K562 (cell line): ENCODE measurements around the gene SPANXC.

Source experiments
- BACH1 ChIP-seq: fragments of 200-800 bp; sonication (Bioruptor generic); IDR thresholded peaks from 2 replicates; pipeline ENCODE4 v1.6.1; 2016; ENCODE audit warnings: missing genetic modification characterization, missing compliant biosample characterization
- BRD4 ChIP-seq: fragments of 200-600 bp; sonication (generic); IDR thresholded peaks from 2 replicates; pipeline ENCODE4 v1.6.1; 2017; ENCODE audit warnings: inconsistent platforms
- GATAD2A ChIP-seq: fragments of 450-650 bp; IDR thresholded peaks from 2 replicates; pipeline ENCODE4 v1.6.1; 2017
- KDM5B ChIP-seq: fragments of 200-600 bp; sonication (generic); IDR thresholded peaks from 2 replicates; pipeline ENCODE4 v1.6.1; 2012; ENCODE audit warnings: low read depth, mild to moderate bottlenecking, moderate library complexity, low read length, control low read depth, inconsistent platforms; ENCODE audit not compliant: insufficient replicate concordance
- MAFF ChIP-seq: IDR thresholded peaks from 2 replicates; pipeline ENCODE4 v1.6.1; 2012; ENCODE audit warnings: low read length, improper control_type of control experiment
- NFRKB ChIP-seq: fragments of 450-650 bp; IDR thresholded peaks from 2 replicates; pipeline ENCODE4 v1.6.1; 2016; ENCODE audit warnings: low read depth
- SMARCC2 ChIP-seq: fragments of 450-650 bp; IDR thresholded peaks from 2 replicates; pipeline ENCODE4 v1.6.1; 2017; ENCODE audit warnings: antibody characterized with exemption, moderate library complexity, mild to moderate bottlenecking, low read depth
- SREBF2 ChIP-seq: sonication (generic); formaldehyde crosslinking; IDR thresholded peaks from 2 replicates; pipeline ENCODE4 v1.4.0; 2020; ENCODE audit warnings: mild to moderate bottlenecking, missing genetic modification reagents
- ZNF174 ChIP-seq: fragments of 250-450 bp; sonication (Bioruptor Pico); IDR thresholded peaks from 2 replicates; pipeline ENCODE4 v1.4.0; 2020; ENCODE audit warnings: mild to moderate bottlenecking
- TF ChIP-seq, protein P1 (sequence below), 3 experiments: IDR thresholded peaks in 2 of 3; conservative IDR thresholded peaks in 1 of 3; 2 replicates each; pipeline ENCODE4 v1.5.1; 2011 to 2012; ENCODE audit warnings: low read length in 3 of 3, mild to moderate bottlenecking in 3 of 3, control low read depth in 2 of 3, improper control_type of control experiment in 1 of 3, inconsistent platforms in 1 of 3, low read depth in 1 of 3, mixed read lengths in 1 of 3, moderate library complexity in 1 of 3; ENCODE audit not compliant: insufficient read depth in 2 of 3
- TF ChIP-seq, protein P2 (sequence below), 3 experiments: fragments of 200-800 bp in 1 of 3; sonication (Bioruptor generic) in 1 of 3; sonication (generic) in 1 of 3; formaldehyde crosslinking in 1 of 3; IDR thresholded peaks; 2 replicates each; pipeline versions ENCODE4 v1.6.1 to v1.8.0; 2016 to 2022; ENCODE audit warnings: mild to moderate bottlenecking in 2 of 3, missing compliant biosample characterization in 2 of 3, missing genetic modification characterization in 2 of 3, missing genetic modification reagents in 1 of 3
- TF ChIP-seq, protein P3 (sequence below): sonication (generic); formaldehyde crosslinking; IDR thresholded peaks from 2 replicates; pipeline ENCODE4 v1.8.0; 2023; ENCODE audit warnings: mild to moderate bottlenecking, missing genetic modification reagents

DNA sequence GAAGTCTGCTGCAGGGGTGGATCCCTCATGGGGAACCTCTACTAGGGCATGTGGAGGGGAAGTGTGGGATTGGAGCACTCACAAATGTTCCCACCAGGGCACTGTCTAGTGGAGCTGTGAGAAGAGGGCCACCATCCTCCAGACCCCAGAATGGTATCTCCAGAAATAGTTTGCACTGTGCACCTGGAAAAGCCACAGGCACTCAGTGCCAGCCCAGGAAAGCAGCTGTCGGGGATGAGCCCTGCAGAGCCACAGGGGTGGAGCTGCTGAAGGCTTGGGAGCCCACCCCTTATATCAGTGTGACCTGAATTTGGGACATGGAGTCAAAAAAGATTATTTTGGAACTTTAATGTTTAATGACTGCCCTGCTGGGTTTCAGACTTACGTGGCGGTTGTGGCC, 40.4 kb downstream of the SPANXC start:
- TF ChIP-seq SREBF2 (CRISPR knock-in tag): no peak
- TF ChIP-seq, protein P1, sequence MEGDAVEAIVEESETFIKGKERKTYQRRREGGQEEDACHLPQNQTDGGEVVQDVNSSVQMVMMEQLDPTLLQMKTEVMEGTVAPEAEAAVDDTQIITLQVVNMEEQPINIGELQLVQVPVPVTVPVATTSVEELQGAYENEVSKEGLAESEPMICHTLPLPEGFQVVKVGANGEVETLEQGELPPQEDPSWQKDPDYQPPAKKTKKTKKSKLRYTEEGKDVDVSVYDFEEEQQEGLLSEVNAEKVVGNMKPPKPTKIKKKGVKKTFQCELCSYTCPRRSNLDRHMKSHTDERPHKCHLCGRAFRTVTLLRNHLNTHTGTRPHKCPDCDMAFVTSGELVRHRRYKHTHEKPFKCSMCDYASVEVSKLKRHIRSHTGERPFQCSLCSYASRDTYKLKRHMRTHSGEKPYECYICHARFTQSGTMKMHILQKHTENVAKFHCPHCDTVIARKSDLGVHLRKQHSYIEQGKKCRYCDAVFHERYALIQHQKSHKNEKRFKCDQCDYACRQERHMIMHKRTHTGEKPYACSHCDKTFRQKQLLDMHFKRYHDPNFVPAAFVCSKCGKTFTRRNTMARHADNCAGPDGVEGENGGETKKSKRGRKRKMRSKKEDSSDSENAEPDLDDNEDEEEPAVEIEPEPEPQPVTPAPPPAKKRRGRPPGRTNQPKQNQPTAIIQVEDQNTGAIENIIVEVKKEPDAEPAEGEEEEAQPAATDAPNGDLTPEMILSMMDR (IDR thresholded peaks at IDR 0.05 in 2 of 3, conservative IDR thresholded peaks at IDR 0.05 in 1 of 3; ENCODE audit: insufficient read depth in 2 of 3, low read depth in 1 of 3, low read length in 3 of 3): no peak
- TF ChIP-seq ZNF174 (CRISPR knock-in tag): no peak
- no peak for TF ChIP-seq MAFF
- TF ChIP-seq NFRKB: no peak
- TF ChIP-seq BRD4: no peak
- no peak for TF ChIP-seq SMARCC2
- TF ChIP-seq, protein P2, sequence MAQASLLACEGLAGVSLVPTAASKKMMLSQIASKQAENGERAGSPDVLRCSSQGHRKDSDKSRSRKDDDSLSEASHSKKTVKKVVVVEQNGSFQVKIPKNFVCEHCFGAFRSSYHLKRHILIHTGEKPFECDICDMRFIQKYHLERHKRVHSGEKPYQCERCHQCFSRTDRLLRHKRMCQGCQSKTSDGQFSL (CRISPR knock-in tag; IDR thresholded peaks at IDR 0.05): no peak
- TF ChIP-seq, protein P2 (tag; IDR thresholded peaks at IDR 0.05): no peak
- TF ChIP-seq, protein P3, sequence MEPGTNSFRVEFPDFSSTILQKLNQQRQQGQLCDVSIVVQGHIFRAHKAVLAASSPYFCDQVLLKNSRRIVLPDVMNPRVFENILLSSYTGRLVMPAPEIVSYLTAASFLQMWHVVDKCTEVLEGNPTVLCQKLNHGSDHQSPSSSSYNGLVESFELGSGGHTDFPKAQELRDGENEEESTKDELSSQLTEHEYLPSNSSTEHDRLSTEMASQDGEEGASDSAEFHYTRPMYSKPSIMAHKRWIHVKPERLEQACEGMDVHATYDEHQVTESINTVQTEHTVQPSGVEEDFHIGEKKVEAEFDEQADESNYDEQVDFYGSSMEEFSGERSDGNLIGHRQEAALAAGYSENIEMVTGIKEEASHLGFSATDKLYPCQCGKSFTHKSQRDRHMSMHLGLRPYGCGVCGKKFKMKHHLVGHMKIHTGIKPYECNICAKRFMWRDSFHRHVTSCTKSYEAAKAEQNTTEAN (CRISPR knock-in tag): no peak
- no peak for TF ChIP-seq KDM5B
- no peak for TF ChIP-seq BACH1 (tag)
- no peak for TF ChIP-seq GATAD2A
